C4-2B (cell line): Measurements from ENCODE around the gene ALDH9A1.
"Not testable (repeated sequence)": the region's sequence is repeated elsewhere in the genome, so short reads cannot be mapped to it uniquely, and the experiment has no call there.

ENCODE experiments used
- H3K27ac ChIP-seq: fragments of 450-650 bp; 2 replicates; pipeline ENCODE4 v1.5.1; 2017
- CTCF ChIP-seq: fragments of 450-650 bp; conservative IDR thresholded peaks from 2 replicates; pipeline ENCODE4 v1.5.1; 2017; ENCODE audit warnings: mild to moderate bottlenecking
- ZFX ChIP-seq: fragments of 450-650 bp; IDR thresholded peaks from 2 replicates; pipeline ENCODE4 v1.6.1; 2017

ALDH9A1 gene

DNA sequence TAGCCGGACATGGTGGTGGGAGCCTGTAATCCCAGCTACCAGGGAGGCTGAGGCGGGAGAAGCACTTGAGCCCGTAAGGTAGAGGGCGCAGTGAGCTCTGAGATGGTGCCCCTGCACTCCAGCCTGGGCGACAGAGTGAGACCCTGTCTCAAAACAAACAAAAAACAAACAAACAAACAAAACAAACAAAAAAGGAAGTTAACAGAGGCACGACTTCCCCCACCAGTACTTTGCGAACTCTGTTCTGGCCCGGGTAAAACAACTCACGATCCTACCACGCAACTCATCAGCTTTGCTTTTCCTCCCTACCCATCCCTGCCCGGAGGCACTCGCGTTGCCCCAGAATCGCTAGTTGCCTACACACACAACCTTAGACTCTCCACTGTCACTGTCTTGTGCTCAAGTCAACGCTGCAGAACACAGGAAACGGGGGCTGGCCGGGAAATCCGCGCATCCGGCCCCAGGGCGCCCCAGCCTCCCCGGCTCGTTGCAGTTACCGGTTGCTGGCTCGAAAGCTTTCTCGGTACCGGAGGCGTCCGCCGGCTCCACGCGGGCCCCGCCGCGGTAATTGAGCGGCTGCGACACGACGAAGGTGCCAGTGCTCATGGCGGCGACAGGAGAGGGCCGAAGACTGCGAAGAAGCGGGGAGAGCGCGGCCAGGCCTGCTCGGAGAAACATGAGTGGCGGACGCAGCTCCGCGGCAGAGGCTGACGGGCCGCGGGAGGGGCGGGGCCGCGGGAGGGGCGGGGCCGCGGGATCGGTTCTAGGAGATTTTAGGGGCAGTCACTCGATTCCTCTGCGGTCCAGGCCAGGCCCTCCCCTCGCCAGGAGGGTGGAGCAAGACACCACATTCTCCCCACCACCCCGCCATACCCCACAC is at the start of gene ALDH9A1:
TSS of gene ALDH9A1 (minus strand) at position 682 of the 880 bp plus-strand sequence. CDS start at position 678, 4 bp downstream.
- peak within 1 kb of the TSS; percentile 87 for H3K27ac ChIP-seq
- TF ChIP-seq ZFX = peak; percentile 93
- TF ChIP-seq CTCF = peak; percentile 74

- no peak for TF ChIP-seq ZFX
- H3K27ac ChIP-seq = no peak overlapping the region
These were observed 49.5 kb upstream of the ALDH9A1 start for GRCh38 chr1:165747632-165748447.

GRCh38 chr1:165744913-165745312 is 46.6 kb upstream of the ALDH9A1 start:
- not testable (repeated sequence) for H3K27ac ChIP-seq

DNA sequence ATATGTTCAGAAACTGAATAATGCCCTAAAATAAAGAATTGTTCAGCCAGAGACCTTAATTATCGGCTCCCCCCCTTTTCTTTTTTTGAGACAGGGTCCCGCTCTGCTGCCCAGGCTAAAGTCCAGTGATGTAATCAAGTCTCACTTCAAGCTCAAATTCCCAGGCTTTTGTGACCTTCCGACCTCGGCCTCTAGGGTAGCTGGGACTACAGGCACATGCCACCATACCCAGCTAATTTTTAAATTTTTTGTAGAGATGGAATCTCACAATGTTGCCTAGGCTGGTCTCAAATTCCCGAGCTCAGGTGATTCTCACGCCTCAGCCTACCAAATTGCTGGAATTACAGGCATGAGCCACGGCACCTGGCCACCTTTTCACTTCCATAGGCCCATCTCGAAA is 43.8 kb upstream of the ALDH9A1 start:
- no peak overlapping the region for H3K27ac ChIP-seq
- TF ChIP-seq CTCF (no peak), ZFX (no peak)

DNA sequence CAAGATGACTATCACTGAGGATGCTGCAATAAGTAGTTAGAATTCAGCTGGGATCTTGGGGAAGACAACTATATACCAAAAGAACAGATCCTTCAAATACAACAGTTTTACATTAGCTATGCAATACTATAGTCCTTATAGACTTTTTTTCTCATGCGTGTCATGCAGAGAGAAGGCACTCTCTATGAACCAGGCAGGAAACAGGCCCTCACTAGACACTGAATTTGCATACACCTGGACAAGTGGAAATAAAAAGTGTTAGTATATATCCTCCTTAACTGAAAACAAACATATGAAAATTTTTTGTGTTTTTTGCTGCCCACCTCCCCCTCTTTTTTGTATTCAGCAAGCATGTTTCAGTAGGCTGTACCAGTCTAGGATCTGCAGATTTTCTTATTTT is 40.4 kb upstream of the ALDH9A1 start:
- no peak for TF ChIP-seq CTCF
- no peak for TF ChIP-seq ZFX
- no peak overlapping the region for H3K27ac ChIP-seq

- no peak overlapping the region for H3K27ac ChIP-seq
- no peak for TF ChIP-seq ZFX
- TF ChIP-seq CTCF = no peak
These were observed 38.8 kb upstream of the ALDH9A1 start for GRCh38 chr1:165737196-165737595.

- H3K27ac ChIP-seq = no peak overlapping the region
- TF ChIP-seq ZFX (no peak), CTCF (no peak)
These were observed 36.5 kb upstream of the ALDH9A1 start for GRCh38 chr1:165734906-165735305.

DNA sequence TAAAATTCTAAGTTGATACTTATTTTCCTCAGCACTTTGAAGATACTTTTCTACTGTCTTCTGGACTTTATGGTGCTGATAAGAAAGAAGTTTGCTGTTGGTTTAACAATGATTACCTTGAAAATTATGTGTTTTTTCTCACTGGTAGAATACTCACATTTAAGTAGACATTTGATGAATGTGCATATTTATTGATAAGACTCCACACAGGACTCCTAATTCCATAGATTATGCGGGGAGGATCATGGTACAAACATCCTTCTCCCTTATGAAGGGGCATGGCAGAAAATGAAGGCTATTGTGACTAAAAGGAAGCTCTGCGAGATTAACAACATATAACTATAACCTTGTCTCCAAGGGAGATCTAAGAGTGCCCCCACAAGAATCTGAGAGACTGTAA is 28.5 kb upstream of the ALDH9A1 start:
- H3K27ac ChIP-seq = no peak overlapping the region
- TF ChIP-seq CTCF (no peak), ZFX (no peak)
